Smooth muscle cell (in vitro differentiated cells): Measurements from ENCODE around the gene PDCD1. TPM values are rescaled to one million over a fixed set of nuclear protein-coding genes. Genes with fewer than 3 reads are reported as not detected.
A peak's percentile ranks its signal among the peaks of the same experiment; 100 is the strongest.

Experiments used
- DNase-seq: peaks from one replicate; lab custom pipeline; 2025; ENCODE audit not compliant: unreplicated experiment; lab: John Stamatoyannopoulos, UW
- H2AFZ ChIP-seq: fragments of 200-600 bp; sonication (generic); 2 replicates; pipeline ENCODE4 v1.6.0; 2016; ENCODE audit warnings: antibody characterized with exemption, low read depth, mild to moderate bottlenecking
- H3F3A ChIP-seq: fragments of 200-600 bp; sonication (generic); 2 replicates; pipeline ENCODE4 v1.6.0; 2017; ENCODE audit warnings: antibody characterized with exemption, low read depth
- H3K27ac ChIP-seq: fragments of 200-600 bp; sonication (generic); 2 replicates; pipeline ENCODE4 v1.5.1; 2016; ENCODE audit warnings: low read depth, mild to moderate bottlenecking
- H3K27me3 ChIP-seq: fragments of 200-600 bp; sonication (generic); 2 replicates; pipeline ENCODE4 v1.6.1; 2016; ENCODE audit warnings: low read depth, mild to moderate bottlenecking
- H3K36me3 ChIP-seq: fragments of 200-600 bp; sonication (generic); 2 replicates; pipeline ENCODE4 v1.5.1; 2016; ENCODE audit warnings: low read depth
- H3K4me1 ChIP-seq: fragments of 200-600 bp; sonication (generic); 2 replicates; pipeline ENCODE4 v1.5.1; 2016; ENCODE audit warnings: low read depth
- H3K4me2 ChIP-seq: fragments of 200-600 bp; sonication (generic); 2 replicates; pipeline ENCODE4 v1.6.0; 2016; ENCODE audit warnings: mild to moderate bottlenecking
- H3K4me3 ChIP-seq: fragments of 200-600 bp; sonication (generic); 2 replicates; pipeline ENCODE4 v1.5.1; 2016; ENCODE audit warnings: mild to moderate bottlenecking
- H3K79me2 ChIP-seq: fragments of 200-600 bp; sonication (generic); 2 replicates; pipeline ENCODE4 v1.6.0; 2016; ENCODE audit warnings: low read depth, mild to moderate bottlenecking
- H3K9ac ChIP-seq: fragments of 200-600 bp; sonication (generic); 2 replicates; pipeline ENCODE4 v1.6.0; 2016; ENCODE audit warnings: low read depth
- H3K9me3 ChIP-seq: fragments of 200-600 bp; sonication (generic); replicated peaks from 2 replicates; pipeline ENCODE4 v1.5.1; 2016; ENCODE audit warnings: low read depth
- H4K20me1 ChIP-seq: fragments of 200-600 bp; sonication (generic); 2 replicates; pipeline ENCODE4 v1.6.0; 2016; ENCODE audit warnings: low read depth
- CTCF ChIP-seq: fragments of 200-600 bp; sonication (generic); IDR thresholded peaks from 2 replicates; pipeline ENCODE4 v1.5.1; 2017; ENCODE audit warnings: borderline replicate concordance, mild to moderate bottlenecking, antibody characterized with exemption; ENCODE audit not compliant: insufficient read depth, poor library complexity, severe bottlenecking
- WGBS: methylation state at CpG from one replicate; pipeline ENCODE4 v1.1.7; 2016; ENCODE audit warnings: low lambda C conversion rate; 5-methylcytosine and 5-hydroxymethylcytosine counted together
- polyA plus RNA-seq: library from polyadenylated mRNA; unstranded; fragments of >200 nt; fragmentation: Nextera tagmentation; extraction: Ambion mirVana; gene quantifications from 2 replicates; pipeline ENCODE4 v1.2.1, GENCODE V29; 2016
- total RNA-seq: library from RNA; depleted of rRNA; stranded (reverse); fragments of >200 nt; gene quantifications from 2 replicates; pipeline ENCODE4 v1.2.3, GENCODE V29; 2014

Gene PDCD1
- total and polyA plus RNA-seq, 2 experiments from 2014 or later, result not detected

DNA sequence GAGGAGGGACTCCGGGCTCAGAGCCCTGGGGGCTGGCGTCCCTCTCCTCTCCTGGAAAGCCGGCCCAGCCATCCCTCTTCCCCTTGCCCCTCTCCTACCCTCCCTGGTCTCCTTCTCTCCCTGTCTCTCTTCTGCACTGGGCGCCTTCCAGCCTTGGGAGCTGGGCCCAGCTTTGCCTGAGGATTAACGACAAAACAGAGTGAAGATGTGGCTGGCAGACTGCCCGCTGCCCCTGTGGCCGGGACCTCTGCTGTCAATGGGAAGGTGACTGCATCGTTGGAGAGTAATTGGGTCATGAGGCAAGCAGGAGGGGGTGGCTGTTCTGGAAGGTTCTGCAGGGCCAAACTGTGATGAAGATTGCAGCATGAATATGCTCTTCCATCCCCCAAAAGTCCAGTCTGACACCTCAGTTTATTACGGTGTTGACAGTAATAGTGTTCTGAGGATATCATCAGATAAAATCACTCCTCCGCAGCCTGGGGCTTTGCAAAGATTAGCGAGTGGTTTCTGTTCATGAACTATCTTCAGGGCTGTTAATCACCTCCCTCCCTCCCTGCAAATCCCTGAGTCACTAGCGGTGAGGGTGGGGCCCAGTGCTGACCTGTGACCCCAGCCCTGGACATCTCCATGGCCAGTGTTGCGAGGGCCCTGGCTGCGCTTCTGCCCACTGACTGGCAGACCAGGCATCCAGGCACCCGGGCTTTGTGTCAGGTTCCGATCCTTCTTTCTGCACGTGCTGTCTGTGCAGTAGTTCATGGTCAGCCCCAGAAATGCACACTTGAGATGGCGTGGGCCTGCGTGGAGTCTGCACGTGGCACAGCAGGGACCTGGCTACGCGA, 33.8 kb upstream of the PDCD1 start:
- WGBS, result 66% methylated on average over 22 of the region's 22 CpGs
- H3F3A ChIP-seq, result no peaks in the 10 kb centered on the region
- H3K4me3 ChIP-seq, result no peak overlapping the region
- H3K36me3 ChIP-seq, result no peaks in the 10 kb centered on the region
- H3K9ac ChIP-seq, result no peak overlapping the region
- no peak for DNase-seq
- TF ChIP-seq CTCF, result no peak
- peak overlapping the region; percentile 1 for H3K4me2 ChIP-seq
- no peaks in the 10 kb centered on the region for H3K79me2 ChIP-seq
- H3K27me3 ChIP-seq, result no peaks in the 10 kb centered on the region
- no peak overlapping the region for H2AFZ ChIP-seq
- H4K20me1 ChIP-seq, result peaks cover 12% of the 10 kb centered on the region
- H3K27ac ChIP-seq, result no peak overlapping the region
- H3K9me3 ChIP-seq, result no peaks in the 10 kb centered on the region
- H3K4me1 ChIP-seq, result no peaks in the 10 kb centered on the region

GRCh38 chr2:241891988-241892298, 33.2 kb upstream of the PDCD1 start:
- no peaks in the 10 kb centered on the region for H3K79me2 ChIP-seq

DNA sequence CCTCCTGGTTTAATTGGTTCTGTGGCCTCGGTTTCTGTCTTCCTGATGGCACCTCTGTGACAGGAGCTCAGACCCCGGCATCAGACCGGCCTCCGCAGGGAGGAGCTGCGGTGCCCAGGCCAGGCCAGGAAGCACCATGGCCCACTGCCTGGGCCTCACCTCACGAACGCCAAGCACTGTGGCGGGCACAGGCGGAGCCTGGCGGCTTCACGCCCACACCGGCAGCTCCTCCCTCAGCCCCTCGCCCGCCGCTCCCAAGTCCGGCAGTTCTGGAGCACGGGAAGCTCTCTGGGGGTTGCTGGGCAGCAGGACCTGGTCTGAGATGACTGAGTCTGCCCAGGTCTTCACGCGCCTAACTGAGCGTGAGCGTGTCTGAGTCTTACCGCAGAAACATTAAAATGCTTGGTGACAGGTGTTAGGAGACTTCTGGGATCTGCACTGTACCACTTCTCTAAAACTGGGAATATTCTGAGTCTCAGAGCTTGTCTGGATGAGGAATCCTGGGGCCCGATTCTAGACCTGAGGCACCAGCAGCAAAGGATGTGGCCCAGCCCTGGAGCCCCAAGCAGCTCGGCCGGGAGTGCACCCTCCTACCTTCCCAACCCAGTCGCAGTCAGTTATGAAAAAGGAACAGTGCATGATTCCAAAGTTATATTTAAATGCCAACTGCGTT, 32.8 kb upstream of the PDCD1 start:
- H3F3A ChIP-seq, result no peaks in the 10 kb centered on the region
- H3K4me3 ChIP-seq, result no peak overlapping the region
- H3K36me3 ChIP-seq, result no peaks in the 10 kb centered on the region
- TF ChIP-seq CTCF, result no peak
- no peak for DNase-seq
- H4K20me1 ChIP-seq, result peaks cover 12% of the 10 kb centered on the region
- H3K4me1 ChIP-seq, result no peaks in the 10 kb centered on the region
- H3K27me3 ChIP-seq, result no peaks in the 10 kb centered on the region
- no peak overlapping the region for H2AFZ ChIP-seq
- WGBS, result 96% methylated on average over 27 of the region's 27 CpGs
- no peak overlapping the region for H3K27ac ChIP-seq
- no peaks in the 10 kb centered on the region for H3K9me3 ChIP-seq
- H3K79me2 ChIP-seq, result no peaks in the 10 kb centered on the region
- no peak overlapping the region for H3K4me2 ChIP-seq
- H3K9ac ChIP-seq, result no peak overlapping the region

More at GRCh38 chr2:241891988-241892298, 33.2 kb upstream of the PDCD1 start:
- Histone ChIP-seq H3K36me3 (no peaks in the 10 kb centered on the region), H3K4me2 (peak overlapping the region; percentile 1), H3F3A (no peaks in the 10 kb centered on the region), H3K27ac (no peak overlapping the region), H3K27me3 (no peaks in the 10 kb centered on the region), H3K9ac (no peak overlapping the region), H3K4me1 (no peaks in the 10 kb centered on the region), H3K9me3 (no peaks in the 10 kb centered on the region), H3K4me3 (no peak overlapping the region), H2AFZ (no peak overlapping the region), H4K20me1 (peaks cover 12% of the 10 kb centered on the region)
- no peak for DNase-seq
- 90% methylated on average over 3 of the region's 3 CpGs for WGBS
- TF ChIP-seq CTCF, result no peak
